ENCODE measurements around the gene LATS2.

Gene LATS2

GRCh38 chr13:20989656-20990321 is 71.6 kb downstream of the LATS2 start:
- no peak for TF ChIP-seq CTCF (IDR thresholded peaks at IDR 0.05; ENCODE audit: control insufficient read depth, extremely low read depth, insufficient read depth)
- DNase-seq (ENCODE audit: low read depth), result no peak
- H3K4me3 ChIP-seq (ENCODE audit: low read depth, low read length), result no peak overlapping the region

- DNase-seq (ENCODE audit: low read depth), result no peak
- no peak overlapping the region for H3K4me3 ChIP-seq (ENCODE audit: low read depth, low read length)
- TF ChIP-seq CTCF (IDR thresholded peaks at IDR 0.05; ENCODE audit: control insufficient read depth, extremely low read depth, insufficient read depth), result no peak
Measured at GRCh38 chr13:20988909-20989655, 72.3 kb downstream of the LATS2 start.

- no peak overlapping the region for H3K4me3 ChIP-seq (ENCODE audit: low read depth, low read length)
- no peak for DNase-seq (ENCODE audit: low read depth)
- no peak for TF ChIP-seq CTCF (IDR thresholded peaks at IDR 0.05; ENCODE audit: control insufficient read depth, extremely low read depth, insufficient read depth)
Measured at GRCh38 chr13:20988033-20988908, 73.1 kb downstream of the LATS2 start.

GRCh38 chr13:20987599-20987998 is 73.8 kb downstream of the LATS2 start:
- DNase-seq (ENCODE audit: low read depth), result no peak
- H3K4me3 ChIP-seq (ENCODE audit: low read depth, low read length), result no peak overlapping the region
- no peak for TF ChIP-seq CTCF (IDR thresholded peaks at IDR 0.05; ENCODE audit: control insufficient read depth, extremely low read depth, insufficient read depth)

GRCh38 chr13:20984879-20985278 is 76.5 kb downstream of the LATS2 start:
- DNase-seq (ENCODE audit: low read depth), result no peak
- H3K4me3 ChIP-seq (ENCODE audit: low read depth, low read length), result no peak overlapping the region
- no peak for TF ChIP-seq CTCF (IDR thresholded peaks at IDR 0.05; ENCODE audit: control insufficient read depth, extremely low read depth, insufficient read depth)

GRCh38 chr13:20983386-20983785 is 78.0 kb downstream of the LATS2 start:
- no peak for DNase-seq (ENCODE audit: low read depth)
- no peak for TF ChIP-seq CTCF (IDR thresholded peaks at IDR 0.05; ENCODE audit: control insufficient read depth, extremely low read depth, insufficient read depth)
- H3K4me3 ChIP-seq (ENCODE audit: low read depth, low read length), result no peak overlapping the region

Measured in LNCaP clone FGC (cell line).